HPDE6-E6E7 (cell line): ENCODE data around the gene CNFN.

Source experiments
- DNase-seq: peaks from one replicate; pipeline ENCODE4 v3.0.0; 2011; ENCODE audit warnings: missing footprints; ENCODE audit errors: extremely low spot score

CNFN gene

GRCh38 chr19:42375415-42376176, 14.5 kb downstream of the CNFN start:
- DNase-seq: no peak

GRCh38 chr19:42374826-42375376, 15.2 kb downstream of the CNFN start:
- DNase-seq: no peak

GRCh38 chr19:42370626-42371175, 19.4 kb downstream of the CNFN start:
- DNase-seq: no peak

GRCh38 chr19:42370068-42370520, 20.0 kb downstream of the CNFN start:
- no peak for DNase-seq

- DNase-seq: no peak
These were observed 20.5 kb downstream of the CNFN start for GRCh38 chr19:42369433-42370067.

- DNase-seq: no peak
These were observed 21.3 kb downstream of the CNFN start for GRCh38 chr19:42368765-42369164.

GRCh38 chr19:42368360-42368759, 21.7 kb downstream of the CNFN start:
- no peak for DNase-seq

GRCh38 chr19:42367929-42368328, 22.2 kb downstream of the CNFN start:
- DNase-seq: no peak

GRCh38 chr19:42366673-42367072, 23.4 kb downstream of the CNFN start:
- no peak for DNase-seq

GRCh38 chr19:42363614-42364346, 26.3 kb downstream of the CNFN start:
- no peak for DNase-seq

GRCh38 chr19:42362891-42363440, 27.1 kb downstream of the CNFN start:
- no peak for DNase-seq

- DNase-seq: no peak
These were observed 27.8 kb downstream of the CNFN start for GRCh38 chr19:42362342-42362741.

- DNase-seq: no peak
These were observed 28.6 kb downstream of the CNFN start for GRCh38 chr19:42361545-42361910.

- DNase-seq: no peak
These were observed 29.1 kb downstream of the CNFN start for GRCh38 chr19:42360787-42361544.

- DNase-seq: no peak
These were observed 32.8 kb downstream of the CNFN start for GRCh38 chr19:42357290-42357689.

- no peak for DNase-seq
These were observed 33.4 kb downstream of the CNFN start for GRCh38 chr19:42356686-42357085.

GRCh38 chr19:42355896-42356295, 34.2 kb downstream of the CNFN start:
- no peak for DNase-seq

- no peak for DNase-seq
These were observed 36.6 kb downstream of the CNFN start for GRCh38 chr19:42353341-42354015.

- DNase-seq: no peak
These were observed 37.5 kb downstream of the CNFN start for GRCh38 chr19:42352301-42353259.
